Daoy (cell line): ENCODE measurements around the gene XRCC3. TPM values are rescaled to one million over a fixed set of nuclear protein-coding genes. Genes with fewer than 3 reads are reported as not detected.

Source experiments
- DNase-seq: peaks from one replicate; pipeline ENCODE4 v3.0.0-alpha.2; 2015; ENCODE audit warnings: low read depth
- total RNA-seq: library from RNA; depleted of rRNA; stranded (reverse); fragments of >200 nt; shearing (Covaris generic); gene quantifications from 2 replicates; pipeline ENCODE4 v1.2.3, GENCODE V29; 2014

The XRCC3 gene
- total RNA-seq, 1 experiment from 2014 or later = 48.5 TPM

GRCh38 chr14:103738701-103739451 lies 23.6 kb upstream of the XRCC3 start:
- no peak for DNase-seq

- DNase-seq = no peak
Observed at GRCh38 chr14:103738166-103738565, 22.9 kb upstream of the XRCC3 start.

- no peak for DNase-seq
Observed at GRCh38 chr14:103737432-103738045, 22.3 kb upstream of the XRCC3 start.

- DNase-seq = no peak
Observed at GRCh38 chr14:103736546-103737431, 21.5 kb upstream of the XRCC3 start.

- DNase-seq = no peak
Observed at GRCh38 chr14:103735815-103736545, 20.7 kb upstream of the XRCC3 start.

- no peak for DNase-seq
Observed at GRCh38 chr14:103735439-103735814, 20.2 kb upstream of the XRCC3 start.

- DNase-seq = no peak
Observed at GRCh38 chr14:103735022-103735421, 19.8 kb upstream of the XRCC3 start.

GRCh38 chr14:103734081-103734888 lies 19.0 kb upstream of the XRCC3 start:
- no peak for DNase-seq

- no peak for DNase-seq
Observed at GRCh38 chr14:103733651-103734050, 18.4 kb upstream of the XRCC3 start.

- DNase-seq = no peak
Observed at GRCh38 chr14:103732868-103733620, 17.8 kb upstream of the XRCC3 start.

GRCh38 chr14:103731916-103732867 lies 16.9 kb upstream of the XRCC3 start:
- DNase-seq = no peak

GRCh38 chr14:103731481-103731880 lies 16.2 kb upstream of the XRCC3 start:
- DNase-seq = no peak

- no peak for DNase-seq
Observed at GRCh38 chr14:103730490-103731035, 15.3 kb upstream of the XRCC3 start.

- no peak for DNase-seq
Observed at GRCh38 chr14:103729496-103730448, 14.5 kb upstream of the XRCC3 start.

GRCh38 chr14:103728721-103729120 lies 13.5 kb upstream of the XRCC3 start:
- no peak for DNase-seq

GRCh38 chr14:103728141-103728540 lies 12.9 kb upstream of the XRCC3 start:
- no peak for DNase-seq

- no peak for DNase-seq
Observed at GRCh38 chr14:103727313-103727980, 12.2 kb upstream of the XRCC3 start.
